GM19452 (cell line): ENCODE measurements around the gene SLITRK5.

ENCODE experiments used
- ATAC-seq: cut with Tn5 transposase; IDR thresholded peaks from one replicate; pipeline ENCODE4 v1.9.1; 2021; ENCODE audit not compliant: unreplicated experiment

SLITRK5 gene

GRCh38 chr13:87698268-87698667, 27.1 kb downstream of the SLITRK5 start:
- ATAC-seq = no peak

- no peak for ATAC-seq
Observed at GRCh38 chr13:87709947-87710346, 38.8 kb downstream of the SLITRK5 start.

GRCh38 chr13:87712012-87712411, 40.8 kb downstream of the SLITRK5 start:
- no peak for ATAC-seq
